GM21423 (cell line): Measurements from ENCODE around the gene NPIPB4.
"Not testable (repeated sequence)": the region's sequence is repeated elsewhere in the genome, so short reads cannot be mapped to it uniquely, and the experiment has no call there.

Experiments used
- ATAC-seq: cut with Tn5 transposase; IDR thresholded peaks from one replicate; pipeline ENCODE4 v1.9.1; 2021; ENCODE audit warnings: mild to moderate bottlenecking, moderate library complexity; ENCODE audit not compliant: unreplicated experiment

The NPIPB4 gene

GRCh38 chr16:21857656-21858055, at the start of gene NPIPB4:
Gene NPIPB4 (minus strand): TSS chr16:21857756. CDS start chr16:21857378, 378 bp downstream.
- not testable (repeated sequence) for ATAC-seq

GRCh38 chr16:21898998-21899397, 41.4 kb upstream of the NPIPB4 start:
- ATAC-seq, result not testable (repeated sequence)

- ATAC-seq, result not testable (repeated sequence)
Measured at GRCh38 chr16:21881988-21882387, 24.4 kb upstream of the NPIPB4 start.

GRCh38 chr16:21837186-21837585, 20.4 kb downstream of the NPIPB4 start:
- ATAC-seq, result not testable (repeated sequence)

GRCh38 chr16:21836334-21836733, 21.2 kb downstream of the NPIPB4 start:
- ATAC-seq, result not testable (repeated sequence)

GRCh38 chr16:21835747-21836146, 21.8 kb downstream of the NPIPB4 start:
- ATAC-seq, result not testable (repeated sequence)

- ATAC-seq, result not testable (repeated sequence)
Measured at GRCh38 chr16:21834211-21834610, 23.3 kb downstream of the NPIPB4 start.

GRCh38 chr16:21829929-21830328, 27.6 kb downstream of the NPIPB4 start:
- not testable (repeated sequence) for ATAC-seq

GRCh38 chr16:21826067-21826706, 31.4 kb downstream of the NPIPB4 start:
- not testable (repeated sequence) for ATAC-seq

- ATAC-seq, result not testable (repeated sequence)
Measured at GRCh38 chr16:21825526-21825925, 32.0 kb downstream of the NPIPB4 start.

GRCh38 chr16:21823258-21823657, 34.3 kb downstream of the NPIPB4 start:
- ATAC-seq, result not testable (repeated sequence)

GRCh38 chr16:21820908-21821465, 36.6 kb downstream of the NPIPB4 start:
- ATAC-seq, result not testable (repeated sequence)

GRCh38 chr16:21820028-21820907, 37.3 kb downstream of the NPIPB4 start:
- ATAC-seq, result peak; percentile 96

GRCh38 chr16:21819617-21820016, 37.9 kb downstream of the NPIPB4 start:
- not testable (repeated sequence) for ATAC-seq

- not testable (repeated sequence) for ATAC-seq
Measured at GRCh38 chr16:21817012-21817411, 40.5 kb downstream of the NPIPB4 start.

GRCh38 chr16:21815694-21816093, 41.9 kb downstream of the NPIPB4 start:
- not testable (repeated sequence) for ATAC-seq

- ATAC-seq, result not testable (repeated sequence)
Measured at GRCh38 chr16:21802375-21802663, 55.2 kb downstream of the NPIPB4 start.

- not testable (repeated sequence) for ATAC-seq
Measured at GRCh38 chr16:21801538-21802374, 55.8 kb downstream of the NPIPB4 start.

- ATAC-seq, result not testable (repeated sequence)
Measured at GRCh38 chr16:21798601-21799000, 59.0 kb downstream of the NPIPB4 start.

- ATAC-seq, result not testable (repeated sequence)
Measured at GRCh38 chr16:21793310-21793709, 64.2 kb downstream of the NPIPB4 start.

- ATAC-seq, result not testable (repeated sequence)
Measured at GRCh38 chr16:21790506-21790905, 67.0 kb downstream of the NPIPB4 start.
